GM21526 (cell line): Measurements from ENCODE around the gene ADGRE3.
"Not testable (repeated sequence)": the region's sequence is repeated elsewhere in the genome, so short reads cannot be mapped to it uniquely, and the experiment has no call there.

Experiments used
- ATAC-seq: cut with Tn5 transposase; IDR thresholded peaks from one replicate; pipeline ENCODE4 v1.9.1; 2021; ENCODE audit warnings: moderate library complexity; ENCODE audit not compliant: unreplicated experiment, low FRiP score

Gene ADGRE3

DNA sequence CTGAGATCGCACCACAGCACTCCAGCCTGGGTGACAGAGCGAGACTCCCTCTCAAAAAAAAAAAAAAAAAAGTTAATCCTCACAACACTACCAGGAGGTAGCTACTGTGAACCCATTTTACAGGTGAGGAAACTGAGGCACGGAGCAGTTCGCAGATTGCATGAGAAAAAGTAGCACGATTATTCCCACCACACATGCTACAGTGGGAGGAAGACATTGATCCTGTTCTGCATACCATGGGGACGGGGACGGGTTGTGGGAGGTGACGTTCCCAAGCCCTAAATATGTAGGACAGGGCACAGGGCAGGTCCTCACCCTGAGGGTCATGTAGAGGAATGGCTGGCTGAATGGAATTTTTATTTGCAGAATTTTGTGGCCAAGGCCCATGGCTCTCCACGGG, 68.0 kb downstream of the ADGRE3 start:
- ATAC-seq = no peak

GRCh38 chr19:14603990-14604387, 70.7 kb downstream of the ADGRE3 start:
- ATAC-seq = peak; percentile 59

DNA sequence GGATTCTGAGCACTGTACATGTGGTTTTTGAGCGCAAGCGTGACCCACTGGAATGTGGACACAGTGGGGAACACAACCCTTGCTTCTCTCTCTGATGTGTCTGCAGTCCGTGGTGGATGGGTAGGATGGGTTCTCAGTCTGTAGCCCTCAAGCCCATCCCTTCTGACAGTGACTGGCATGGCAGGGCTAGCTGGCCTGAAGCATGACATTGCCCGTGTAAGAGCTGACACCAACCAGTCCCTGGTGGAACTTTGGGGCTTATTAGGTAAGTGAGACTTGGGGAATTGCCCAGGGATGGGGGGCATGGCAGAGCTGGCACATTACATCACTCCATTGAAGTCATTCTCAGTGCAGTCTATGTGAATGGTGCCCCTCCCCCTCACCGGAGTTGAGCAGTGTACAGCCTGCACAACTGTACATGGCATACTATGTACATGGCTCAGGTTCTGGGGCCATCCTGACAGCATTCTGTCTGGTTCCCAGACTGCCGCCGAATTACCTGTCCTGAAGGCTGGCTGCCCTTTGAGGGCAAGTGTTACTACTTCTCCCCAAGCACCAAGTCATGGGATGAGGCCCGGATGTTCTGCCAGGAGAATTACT, 75.0 kb downstream of the ADGRE3 start:
- ATAC-seq = no peak

- ATAC-seq = no peak
These were observed 79.1 kb downstream of the ADGRE3 start for GRCh38 chr19:14595558-14595957.

- not testable (repeated sequence) for ATAC-seq
These were observed 85.2 kb downstream of the ADGRE3 start for GRCh38 chr19:14589433-14589832.

DNA sequence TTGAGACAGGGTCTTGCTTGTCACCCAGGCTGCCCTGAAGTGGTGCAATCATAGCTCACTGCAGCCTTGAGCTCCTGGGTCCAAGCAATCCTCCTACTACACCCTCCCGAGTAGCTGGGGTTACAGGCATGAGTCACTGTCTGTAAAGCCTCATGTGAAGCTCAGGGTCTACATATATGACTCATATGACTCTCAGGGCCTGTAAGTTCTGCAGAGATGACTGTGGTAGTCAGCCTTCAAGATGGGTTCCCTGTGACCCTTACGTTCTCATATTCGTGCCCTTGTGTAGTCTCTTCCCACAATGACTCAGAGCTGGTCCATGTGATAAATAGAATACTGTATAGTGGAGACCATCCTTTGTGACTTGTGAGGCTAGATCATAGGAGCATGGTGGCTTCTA, 89.5 kb downstream of the ADGRE3 start:
- peak; percentile 48 for ATAC-seq

DNA sequence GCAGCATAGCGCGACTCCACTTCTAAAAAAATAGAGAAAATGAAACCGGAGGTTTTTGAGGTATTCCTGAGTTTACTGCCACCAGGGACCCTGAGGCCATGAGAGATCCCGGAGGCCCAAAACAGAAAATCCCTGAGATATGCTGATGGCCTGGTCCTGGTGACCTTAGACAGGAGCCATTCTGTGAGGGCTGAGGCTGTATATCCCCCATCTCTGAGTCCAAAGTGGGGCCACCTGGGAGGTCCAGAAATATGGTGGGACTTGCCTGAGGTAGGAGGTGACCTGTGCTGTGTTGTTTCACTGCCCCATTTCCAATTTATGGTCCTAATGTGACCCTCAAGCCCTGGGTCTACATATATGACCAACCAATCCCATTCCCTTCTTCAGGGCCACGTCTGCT, 90.3 kb downstream of the ADGRE3 start:
- ATAC-seq = not testable (repeated sequence)

DNA sequence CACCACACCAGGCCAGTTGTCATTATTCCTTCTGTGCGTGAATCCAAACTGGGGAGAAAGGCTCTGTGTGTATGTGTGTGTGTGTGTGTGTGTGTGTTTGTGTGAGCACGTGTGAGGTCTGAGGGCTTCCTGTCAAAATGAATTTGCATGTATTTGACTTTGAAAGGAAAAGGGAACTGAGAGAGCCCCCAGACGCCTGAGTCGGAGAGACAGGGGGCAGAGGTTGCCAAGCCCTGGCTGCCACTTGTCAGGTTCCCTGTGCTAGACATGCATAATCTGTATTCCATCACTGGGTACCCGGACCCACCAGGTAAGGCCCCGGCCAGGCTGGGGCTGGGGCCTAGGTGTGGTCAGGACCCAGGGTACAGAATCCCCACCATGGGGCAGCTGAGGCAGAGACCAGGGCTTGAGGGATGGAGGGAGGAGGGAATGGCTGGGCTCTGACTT, 91.7 kb downstream of the ADGRE3 start, which contains the start of gene CLEC17A:
Gene CLEC17A, plus strand, starts transcription at position 191 of the 447 bp plus-strand sequence. Its CDS starts 77 bp downstream, at position 268.
- ATAC-seq = no peak

DNA sequence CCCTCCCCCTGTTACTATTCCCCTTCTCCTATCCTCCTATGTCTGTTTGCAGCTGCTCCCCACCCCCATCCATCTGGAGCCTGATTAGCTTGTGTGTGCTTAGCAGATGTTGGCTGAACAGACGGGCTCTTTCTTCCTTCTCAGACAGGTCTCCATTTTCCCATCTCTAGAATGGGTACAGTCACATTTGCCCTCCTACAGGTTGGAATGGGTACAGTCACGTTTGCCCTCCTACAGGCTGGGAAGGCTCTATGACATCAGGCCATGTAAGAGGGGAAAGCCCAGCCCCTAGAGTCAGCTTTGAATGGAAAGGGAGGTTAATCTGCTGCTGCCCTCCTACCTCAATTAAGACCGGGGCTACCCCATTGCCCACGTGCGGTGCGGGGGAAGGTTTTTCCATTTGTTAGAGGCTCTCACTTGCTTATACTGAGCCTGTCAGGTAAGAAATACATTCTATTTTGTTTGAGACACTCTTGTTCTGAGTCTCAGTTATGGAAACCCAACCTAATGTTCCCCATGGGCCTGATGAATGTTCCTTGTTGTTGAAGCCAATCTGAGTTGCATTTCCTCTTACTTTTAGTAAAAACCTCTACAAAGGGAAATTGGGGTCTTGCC, 93.9 kb downstream of the ADGRE3 start:
- no peak for ATAC-seq

- no peak for ATAC-seq
These were observed 96.7 kb downstream of the ADGRE3 start for GRCh38 chr19:14577885-14578427.

DNA sequence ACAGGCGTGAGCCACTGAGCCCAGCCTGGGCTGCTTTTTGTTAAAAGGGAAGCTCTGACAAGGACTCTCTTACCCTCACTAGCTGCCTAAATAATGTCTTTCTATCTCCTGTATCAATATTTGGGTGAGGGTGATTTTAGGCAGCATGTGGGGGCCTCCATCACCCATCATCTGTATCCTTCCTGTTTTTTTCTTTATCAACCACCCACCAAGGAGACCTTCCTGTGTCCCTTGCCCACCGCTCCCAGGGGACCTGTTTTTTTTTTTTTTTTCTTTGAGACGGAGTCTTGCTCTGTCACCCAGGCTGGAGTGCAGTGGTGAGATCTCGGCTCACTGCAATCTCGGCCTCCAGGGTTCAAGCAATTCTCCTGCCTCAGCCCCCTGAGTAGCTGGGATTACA, 97.4 kb downstream of the ADGRE3 start:
- ATAC-seq = no peak

- no peak for ATAC-seq
These were observed 98.3 kb downstream of the ADGRE3 start for GRCh38 chr19:14576363-14576762.

DNA sequence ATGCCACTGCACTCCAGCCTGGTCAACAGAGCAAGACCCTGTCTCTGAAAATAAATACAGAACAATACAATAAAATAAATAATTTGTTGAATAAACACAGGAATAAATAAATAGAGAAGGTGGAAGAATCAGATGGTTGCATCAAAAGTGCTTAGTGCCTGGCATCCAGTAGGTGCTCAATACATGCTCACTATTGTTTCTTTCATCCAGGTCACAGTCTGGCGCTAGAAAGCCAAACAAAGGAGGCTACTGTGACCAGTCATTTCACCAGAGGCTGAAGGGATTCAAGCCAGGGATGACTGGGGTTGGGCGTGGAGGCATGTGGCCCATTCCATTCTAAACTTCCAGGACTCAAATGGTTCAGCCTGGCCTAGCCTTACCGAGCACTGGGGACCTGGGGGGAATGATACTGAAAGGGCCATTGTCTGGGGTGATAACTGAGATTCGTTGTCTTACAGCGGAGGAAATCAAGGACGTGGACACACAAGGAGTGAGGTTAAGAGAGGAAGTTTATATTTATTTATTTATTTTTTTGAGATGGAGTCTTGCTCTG, 99.1 kb downstream of the ADGRE3 start:
- ATAC-seq = no peak

GRCh38 chr19:14571695-14572490, 102.8 kb downstream of the ADGRE3 start, which contains the start of gene NDUFB7:
NDUFB7 (minus strand) TSS chr19:14572066; CDS start chr19:14572000, 66 bp downstream.
- peak; percentile 60 for ATAC-seq

- no peak for ATAC-seq
These were observed 103.6 kb downstream of the ADGRE3 start for GRCh38 chr19:14570864-14571527.
